NCI-H146 treated with DMSO at 0.1 percent for 48 hours (cell line): ENCODE results near the gene MTG1.
"Not testable (repeated sequence)": the region's sequence is repeated elsewhere in the genome, so short reads cannot be mapped to it uniquely, and the experiment has no call there.

Experiments used
- DNase-seq: peaks from one replicate; lab custom pipeline; 2025; ENCODE audit not compliant: unreplicated experiment; lab: John Stamatoyannopoulos, UW

MTG1 gene

GRCh38 chr10:133377818-133378250 is 16.1 kb upstream of the MTG1 start:
- DNase-seq: no peak

GRCh38 chr10:133378251-133379096 is 15.5 kb upstream of the MTG1 start:
- no peak for DNase-seq

- DNase-seq: no peak
These were observed 14.7 kb upstream of the MTG1 start, which contains the start of gene PAOX for GRCh38 chr10:133379152-133379800. Gene PAOX (plus strand): TSS chr10:133379262. CDS start chr10:133379317, 55 bp downstream.

- DNase-seq: no peak
These were observed 13.9 kb upstream of the MTG1 start for GRCh38 chr10:133379801-133380666.

- DNase-seq: no peak
These were observed 12.9 kb upstream of the MTG1 start for GRCh38 chr10:133381036-133381435.

- DNase-seq: no peak
These were observed 10.4 kb upstream of the MTG1 start for GRCh38 chr10:133383551-133383950.

- DNase-seq: no peak
These were observed 9.9 kb upstream of the MTG1 start for GRCh38 chr10:133384071-133384470.

- no peak for DNase-seq
These were observed 8.7 kb upstream of the MTG1 start for GRCh38 chr10:133385214-133385613.

- not testable (repeated sequence) for DNase-seq
These were observed 7.0 kb upstream of the MTG1 start for GRCh38 chr10:133386951-133387350.

- DNase-seq: no peak
These were observed 5.6 kb upstream of the MTG1 start for GRCh38 chr10:133388236-133388972.

GRCh38 chr10:133388973-133389818 is 4.8 kb upstream of the MTG1 start:
- no peak for DNase-seq

- DNase-seq: no peak
These were observed 3.2 kb upstream of the MTG1 start for GRCh38 chr10:133390597-133391248.

- no peak for DNase-seq
These were observed 2.7 kb upstream of the MTG1 start for GRCh38 chr10:133391249-133391635.

- DNase-seq: no peak
These were observed 2.0 kb upstream of the MTG1 start for GRCh38 chr10:133391761-133392518.

- no peak for DNase-seq
These were observed 425 bp upstream of the MTG1 start for GRCh38 chr10:133393401-133394063.

- no peak for DNase-seq
These were observed 854 bp downstream of the MTG1 start for GRCh38 chr10:133394801-133395221.

- DNase-seq: no peak
These were observed 2.2 kb downstream of the MTG1 start for GRCh38 chr10:133396035-133396624.

GRCh38 chr10:133397938-133398337 is 4.0 kb downstream of the MTG1 start:
- no peak for DNase-seq
